HK-2 (cell line): ENCODE results near the gene SLC44A1.

Source experiments
- DNase-seq: peaks from one replicate; pipeline ENCODE4 v3.0.0-alpha.2; 2018; ENCODE audit not compliant: unreplicated experiment

SLC44A1 gene

DNA sequence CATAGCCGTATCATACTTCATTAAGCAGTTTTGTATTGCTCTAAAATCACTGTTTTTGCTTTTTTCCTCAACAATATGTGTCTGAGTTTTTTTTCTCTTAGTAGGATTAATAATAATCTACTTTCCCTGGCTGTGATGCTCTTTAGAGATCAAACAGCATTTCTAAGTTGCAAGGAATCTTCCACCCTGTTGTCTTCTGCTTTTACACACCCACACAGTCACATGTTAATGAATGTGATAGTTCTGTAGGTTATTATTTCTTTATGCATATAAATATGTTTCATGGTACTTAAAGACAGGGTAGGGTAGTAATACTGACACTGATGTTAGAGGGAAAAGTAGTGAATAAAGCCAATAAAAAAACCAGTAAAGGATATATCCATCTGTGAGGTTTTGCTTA, 29.3 kb downstream of the SLC44A1 start:
- no peak for DNase-seq

GRCh38 chr9:105275111-105275510, 30.7 kb downstream of the SLC44A1 start:
- DNase-seq: no peak

GRCh38 chr9:105275938-105276337, 31.5 kb downstream of the SLC44A1 start:
- no peak for DNase-seq

- DNase-seq: no peak
Observed at GRCh38 chr9:105278751-105279150, 34.3 kb downstream of the SLC44A1 start.

DNA sequence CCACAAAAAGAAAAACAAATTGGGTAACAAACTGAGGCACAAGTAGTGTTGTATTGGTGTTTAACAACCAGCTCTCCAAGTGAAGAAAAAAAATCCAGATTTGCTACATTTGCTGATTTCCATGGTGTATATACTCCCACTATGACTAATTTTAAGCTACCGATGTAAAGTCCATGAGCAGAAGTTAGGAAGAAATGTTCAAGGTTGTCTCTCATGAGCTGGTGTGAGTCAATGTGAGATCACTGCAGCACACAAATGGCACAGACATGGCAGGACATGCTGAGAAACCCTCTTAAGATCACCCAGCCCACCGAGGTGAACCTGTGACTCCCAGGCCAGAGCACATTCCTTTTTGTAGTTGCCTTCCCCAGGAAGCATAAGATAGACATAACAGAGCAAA, 36.2 kb downstream of the SLC44A1 start:
- DNase-seq: no peak

GRCh38 chr9:105281272-105281671, 36.8 kb downstream of the SLC44A1 start:
- DNase-seq: no peak

- DNase-seq: no peak
Observed at GRCh38 chr9:105281926-105282325, 37.5 kb downstream of the SLC44A1 start.

GRCh38 chr9:105282870-105283621, 38.6 kb downstream of the SLC44A1 start:
- DNase-seq: no peak

- DNase-seq: no peak
Observed at GRCh38 chr9:105283795-105284194, 39.3 kb downstream of the SLC44A1 start.

- no peak for DNase-seq
Observed at GRCh38 chr9:105284463-105284862, 40.0 kb downstream of the SLC44A1 start.

- no peak for DNase-seq
Observed at GRCh38 chr9:105286098-105286497, 41.6 kb downstream of the SLC44A1 start.

DNA sequence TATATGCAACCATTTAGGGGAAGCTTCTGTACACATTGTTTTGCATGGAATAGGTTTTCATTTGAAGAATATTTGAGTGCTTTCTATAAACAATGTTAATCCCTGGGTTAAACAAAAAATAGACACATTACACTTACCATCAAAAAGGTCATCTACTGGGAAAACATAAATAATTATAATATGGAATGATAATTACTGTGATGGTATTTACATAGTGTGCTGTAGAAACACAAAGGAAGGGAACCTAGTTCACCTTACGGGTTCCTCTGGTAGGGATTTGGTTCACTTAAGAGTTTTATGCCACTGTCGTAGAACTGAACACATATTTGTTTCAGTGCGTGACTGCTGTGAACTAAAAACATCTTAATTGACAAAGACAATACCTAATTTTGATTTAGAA, 44.9 kb downstream of the SLC44A1 start:
- no peak for DNase-seq

- DNase-seq: no peak
Observed at GRCh38 chr9:105290418-105290817, 46.0 kb downstream of the SLC44A1 start.

DNA sequence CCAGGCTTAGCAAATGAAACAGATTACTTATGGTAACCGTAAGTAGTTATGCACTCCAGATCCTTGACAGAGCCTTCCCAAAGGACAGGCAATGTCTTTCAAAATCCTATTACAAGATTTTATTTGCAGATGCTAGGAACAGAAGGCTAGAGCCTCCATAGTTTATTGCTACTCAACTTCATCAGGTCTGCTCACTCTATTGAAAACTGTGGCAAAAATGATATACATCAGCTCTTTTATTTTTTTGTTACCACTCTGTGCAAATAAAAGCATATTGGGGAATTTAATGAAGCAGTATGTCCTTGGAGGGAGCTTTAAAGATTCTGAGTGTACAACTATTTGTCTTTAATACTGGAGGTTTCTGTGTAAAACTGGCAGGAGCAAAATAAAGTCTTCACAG, 46.5 kb downstream of the SLC44A1 start:
- no peak for DNase-seq

- no peak for DNase-seq
Observed at GRCh38 chr9:105291422-105291859, 47.0 kb downstream of the SLC44A1 start.

DNA sequence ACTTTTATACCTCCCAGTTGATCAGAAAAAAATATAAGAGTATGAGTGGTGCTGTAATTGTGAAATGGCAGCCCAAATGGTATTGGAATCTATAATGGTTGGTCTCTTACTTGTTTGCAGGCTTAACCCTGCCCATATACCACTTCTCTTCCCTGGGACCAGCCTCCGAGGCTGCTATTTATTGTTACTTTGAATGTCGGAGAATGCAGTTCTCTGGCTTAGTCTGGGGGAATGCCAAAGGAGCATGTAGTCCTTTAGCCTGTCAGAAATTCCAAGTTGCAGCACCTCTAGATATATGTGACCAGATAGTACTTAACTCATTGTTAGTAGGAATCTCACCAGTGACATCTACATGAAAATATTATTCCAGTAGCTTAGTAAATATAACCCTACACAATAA, 47.5 kb downstream of the SLC44A1 start:
- no peak for DNase-seq

DNA sequence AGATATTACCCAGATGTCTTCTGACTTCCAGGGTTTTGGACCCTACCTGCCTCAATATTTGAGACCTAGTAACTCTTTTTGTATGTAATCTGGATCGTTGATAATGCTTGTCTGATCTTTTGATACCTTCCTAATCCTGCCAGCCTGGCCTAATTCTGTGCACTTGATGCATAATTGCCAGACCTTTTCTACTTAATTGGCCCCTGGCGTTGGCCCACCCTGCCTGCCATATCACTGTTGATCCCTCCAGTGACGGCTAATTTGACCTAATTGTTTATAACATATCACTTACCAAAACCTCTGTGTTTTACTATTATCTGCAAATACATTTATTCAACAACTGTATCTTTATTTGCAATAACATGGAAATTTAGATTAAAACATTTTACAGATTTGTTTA, 49.0 kb downstream of the SLC44A1 start:
- DNase-seq: no peak

GRCh38 chr9:105295201-105295550, 50.7 kb downstream of the SLC44A1 start:
- DNase-seq: no peak

DNA sequence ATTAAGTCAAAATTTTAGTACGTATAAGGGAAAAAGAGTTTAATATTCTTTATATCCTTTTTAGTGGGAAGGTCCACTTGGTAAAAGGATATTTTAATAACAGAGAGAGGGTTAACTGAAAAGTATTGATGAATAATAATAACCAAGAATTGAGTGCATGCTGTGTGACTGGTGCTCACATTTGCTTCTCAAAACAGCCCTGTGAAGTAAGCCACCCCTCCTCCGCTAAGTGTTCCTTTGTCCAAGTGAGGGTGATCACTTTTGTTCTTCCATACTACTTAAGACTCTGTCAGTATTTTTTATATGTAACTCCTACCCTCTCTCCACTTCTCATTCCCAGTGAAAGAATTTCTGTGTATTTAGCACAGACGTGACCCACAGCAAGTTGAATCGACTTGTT, 51.5 kb downstream of the SLC44A1 start:
- no peak for DNase-seq

DNA sequence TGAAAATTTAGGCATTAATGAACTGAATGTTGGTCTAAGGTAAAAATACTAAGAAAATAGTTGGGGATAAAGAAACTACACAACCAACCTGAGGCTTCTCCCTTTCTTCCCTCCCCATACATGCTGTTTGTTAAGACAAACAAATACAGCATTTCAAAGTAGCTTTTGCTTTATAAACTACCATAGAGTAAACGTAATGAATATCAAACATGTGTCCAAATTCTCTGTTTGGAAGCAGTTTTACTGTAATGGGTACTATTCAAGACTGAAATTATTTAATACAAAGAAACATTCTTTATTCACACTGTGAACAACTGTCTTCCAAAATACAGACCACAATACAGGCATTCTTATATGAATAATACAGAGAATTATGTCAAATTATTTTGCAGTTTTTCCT, 52.0 kb downstream of the SLC44A1 start:
- no peak for DNase-seq

- no peak for DNase-seq
Observed at GRCh38 chr9:105296877-105297287, 52.4 kb downstream of the SLC44A1 start.

GRCh38 chr9:105297442-105298075, 53.1 kb downstream of the SLC44A1 start:
- DNase-seq: no peak

- DNase-seq: peak; percentile 41
Observed at GRCh38 chr9:105299190-105299854, 54.9 kb downstream of the SLC44A1 start.
